WTC11 (cell line): Measurements from ENCODE around the gene UBL7. TPM values are rescaled to one million over a fixed set of nuclear protein-coding genes. Genes with fewer than 3 reads are reported as not detected.

Experiments
- ATAC-seq: fragments of 200-7000 bp; cut with Tn5 transposase; 2 replicates; pipeline ENCODE4 v1.10.0; 2021; ENCODE audit warnings: mild to moderate bottlenecking, moderate library complexity
- CTCF ChIA-PET: fragments of 300-600 bp; sonication (Branson Sonifier 250); formaldehyde crosslinking; loops from one replicate; lab custom pipeline; 2021; ENCODE audit warnings: antibody characterized with exemption; lab: Charles Lee
- POLR2A ChIA-PET: fragments of 350-600 bp; sonication (Branson Sonifier 250); formaldehyde crosslinking; loops from one replicate; lab custom pipeline; 2021; ENCODE audit warnings: antibody characterized with exemption; lab: Charles Lee
- DNase-seq: peaks from one replicate; pipeline ENCODE4 v3.0.0; 2021; ENCODE audit warnings: low spot score
- H3K27ac Mint-ChIP-seq: 2 replicates; pipeline ENCODE4 v1.8.0; 2021; ENCODE audit warnings: mixed read lengths
- H3K27me3 Mint-ChIP-seq: 2 replicates; pipeline ENCODE4 v1.8.0; 2021; ENCODE audit warnings: low read depth, mild to moderate bottlenecking, moderate library complexity, mixed read lengths
- H3K36me3 Mint-ChIP-seq: 2 replicates; pipeline ENCODE4 v1.8.0; 2021; ENCODE audit warnings: mixed read lengths
- H3K4me1 Mint-ChIP-seq: 2 replicates; pipeline ENCODE4 v1.8.0; 2022; ENCODE audit warnings: mixed read lengths
- H3K4me3 Mint-ChIP-seq: 2 replicates; pipeline ENCODE4 v1.8.0; 2021; ENCODE audit warnings: mild to moderate bottlenecking, moderate library complexity, mixed read lengths
- H3K9me3 Mint-ChIP-seq: 2 replicates; pipeline ENCODE4 v1.8.0; 2021; ENCODE audit warnings: mixed read lengths
- CBFB ChIP-seq: sonication (generic); formaldehyde crosslinking; IDR thresholded peaks from 2 replicates; pipeline ENCODE4 v1.8.1; 2022; ENCODE audit warnings: mild to moderate bottlenecking, low read depth, missing genetic modification reagents
- CREM ChIP-seq: sonication (generic); formaldehyde crosslinking; IDR thresholded peaks from 2 replicates; pipeline ENCODE4 v1.8.1; 2022; ENCODE audit warnings: mild to moderate bottlenecking, missing genetic modification reagents, moderate library complexity
- ELF4 ChIP-seq: sonication (generic); formaldehyde crosslinking; IDR thresholded peaks from 2 replicates; pipeline ENCODE4 v1.8.1; 2022; ENCODE audit warnings: low read depth, mild to moderate bottlenecking, moderate library complexity, missing genetic modification reagents
- ETV6 ChIP-seq: sonication (generic); formaldehyde crosslinking; IDR thresholded peaks from 2 replicates; pipeline ENCODE4 v1.8.1; 2022; ENCODE audit warnings: mild to moderate bottlenecking, missing genetic modification reagents
- FOXP1 ChIP-seq: sonication (generic); formaldehyde crosslinking; IDR thresholded peaks from 2 replicates; pipeline ENCODE4 v1.8.0; 2022; ENCODE audit warnings: missing genetic modification reagents, mild to moderate bottlenecking, moderate library complexity, borderline replicate concordance
- GABPB1 ChIP-seq: sonication (generic); formaldehyde crosslinking; IDR thresholded peaks from 2 replicates; pipeline ENCODE4 v1.8.1; 2023; ENCODE audit warnings: mild to moderate bottlenecking, missing genetic modification reagents
- GTF2I ChIP-seq: fragments of 250-450 bp; sonication (Bioruptor Pico); conservative IDR thresholded peaks from 2 replicates; pipeline ENCODE4 v1.4.0; 2021; ENCODE audit warnings: mild to moderate bottlenecking
- HMGA2 ChIP-seq: fragments of 250-450 bp; sonication (Bioruptor Pico); IDR thresholded peaks from 2 replicates; pipeline ENCODE4 v1.4.0; 2021; ENCODE audit warnings: mild to moderate bottlenecking, moderate library complexity
- JUN ChIP-seq: sonication (generic); formaldehyde crosslinking; IDR thresholded peaks from 2 replicates; pipeline ENCODE4 v1.8.0; 2023; ENCODE audit warnings: mild to moderate bottlenecking, missing genetic modification reagents
- KAT7 ChIP-seq: sonication (generic); formaldehyde crosslinking; IDR thresholded peaks from 2 replicates; pipeline ENCODE4 v1.8.1; 2023; ENCODE audit warnings: missing genetic modification reagents, mild to moderate bottlenecking, borderline replicate concordance
- NFATC4 ChIP-seq: fragments of 250-450 bp; sonication (Bioruptor Pico); IDR thresholded peaks from 2 replicates; pipeline ENCODE4 v1.9.0; 2021; ENCODE audit warnings: mild to moderate bottlenecking
- SMAD4 ChIP-seq: sonication (generic); formaldehyde crosslinking; IDR thresholded peaks from 2 replicates; pipeline ENCODE4 v1.8.0; 2022; ENCODE audit warnings: mild to moderate bottlenecking, missing genetic modification reagents
- SP1 ChIP-seq: sonication (generic); formaldehyde crosslinking; conservative IDR thresholded peaks from 2 replicates; pipeline ENCODE4 v1.8.1; 2022; ENCODE audit warnings: missing genetic modification reagents
- TCF7 ChIP-seq: sonication (generic); formaldehyde crosslinking; IDR thresholded peaks from 2 replicates; pipeline ENCODE4 v1.8.0; 2022; ENCODE audit warnings: mild to moderate bottlenecking, low read depth, missing genetic modification reagents, moderate library complexity
- ZNF232 ChIP-seq: sonication (generic); formaldehyde crosslinking; IDR thresholded peaks from 2 replicates; pipeline ENCODE4 v1.8.0; 2022; ENCODE audit warnings: mild to moderate bottlenecking, missing genetic modification reagents
- ZNF317 ChIP-seq: sonication (generic); formaldehyde crosslinking; IDR thresholded peaks from 2 replicates; pipeline ENCODE4 v1.8.1; 2023; ENCODE audit warnings: low read depth, mild to moderate bottlenecking, moderate library complexity, missing genetic modification reagents, borderline replicate concordance
- ZNF416 ChIP-seq: fragments of 250-450 bp; sonication (Bioruptor Pico); IDR thresholded peaks from 2 replicates; pipeline ENCODE4 v1.9.0; 2021; ENCODE audit warnings: mild to moderate bottlenecking, inconsistent platforms
- total RNA-seq: library from RNA; stranded (reverse); gene quantifications from 3 replicates; pipeline ENCODE4 v1.2.3, GENCODE V29; 2021
- TF ChIP-seq, protein P1 (sequence below): sonication (generic); formaldehyde crosslinking; IDR thresholded peaks from 2 replicates; pipeline ENCODE4 v1.8.0; 2022; ENCODE audit warnings: mild to moderate bottlenecking, missing genetic modification reagents
- TF ChIP-seq, protein P2 (sequence below): sonication (generic); formaldehyde crosslinking; IDR thresholded peaks from 2 replicates; pipeline ENCODE4 v1.8.1; 2022; ENCODE audit warnings: low read depth, mild to moderate bottlenecking, moderate library complexity, missing genetic modification reagents, borderline replicate concordance
- TF ChIP-seq, protein P3 (sequence below): sonication (generic); formaldehyde crosslinking; IDR thresholded peaks from 2 replicates; pipeline ENCODE4 v1.8.1; 2023; ENCODE audit warnings: mild to moderate bottlenecking, moderate library complexity, missing genetic modification reagents
- TF ChIP-seq, protein P4 (sequence below): sonication (generic); formaldehyde crosslinking; IDR thresholded peaks from 2 replicates; pipeline ENCODE4 v1.8.0; 2023; ENCODE audit warnings: missing genetic modification reagents, mild to moderate bottlenecking, borderline replicate concordance
- TF ChIP-seq, protein P5 (sequence below): sonication (generic); formaldehyde crosslinking; IDR thresholded peaks from 2 replicates; pipeline ENCODE4 v1.8.1; 2022; ENCODE audit warnings: mild to moderate bottlenecking, moderate library complexity, missing genetic modification reagents
- TF ChIP-seq, protein P6 (sequence below): sonication (generic); formaldehyde crosslinking; IDR thresholded peaks from 2 replicates; pipeline ENCODE4 v1.8.1; 2023; ENCODE audit warnings: mild to moderate bottlenecking, missing genetic modification reagents, moderate library complexity
- TF ChIP-seq, protein P7 (sequence below): sonication (generic); formaldehyde crosslinking; IDR thresholded peaks from 2 replicates; pipeline ENCODE4 v1.8.1; 2023; ENCODE audit warnings: mild to moderate bottlenecking, missing genetic modification reagents

The UBL7 gene
- total RNA-seq, 1 experiment from 2014 or later, result 70.1 TPM

DNA sequence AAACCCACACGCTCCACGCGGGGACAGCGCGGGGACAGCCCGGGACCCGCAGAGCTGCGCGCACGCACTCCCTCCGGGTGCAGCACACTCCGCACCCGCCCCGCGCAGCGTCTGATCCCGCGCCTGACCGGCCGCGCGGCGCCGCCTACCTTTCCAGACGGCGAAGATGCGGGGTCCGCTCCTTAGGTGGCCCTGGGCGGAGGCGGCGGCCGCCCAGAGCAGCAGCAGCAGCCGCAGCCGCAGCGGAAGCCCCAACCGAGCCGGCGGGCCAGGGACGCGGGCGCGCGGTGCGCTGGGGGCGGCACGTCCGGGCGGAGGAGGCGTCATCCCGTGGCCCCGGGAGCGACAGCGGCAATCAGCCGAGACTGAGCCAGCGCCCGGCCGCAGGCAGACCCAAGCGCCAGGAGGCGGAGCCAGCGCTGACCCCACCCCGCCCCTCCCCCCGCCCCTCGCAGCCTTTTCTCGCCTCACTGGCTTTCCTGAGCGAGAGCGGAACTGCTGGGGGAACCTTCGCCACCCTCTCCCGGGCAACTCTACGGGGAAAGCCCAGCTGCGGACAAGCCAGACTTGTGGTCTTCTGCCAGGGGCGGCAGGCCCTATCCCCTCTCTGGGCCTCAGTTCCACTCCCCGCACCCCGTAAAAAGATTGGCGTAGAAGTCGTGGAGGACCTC lies 27.2 kb downstream of the UBL7 start, which contains the start of gene SEMA7A:
Gene SEMA7A, minus strand, starts transcription at position 367 of the 671 bp plus-strand sequence. Its CDS starts 40 bp downstream, at position 327.
- H3K36me3 Mint-ChIP-seq, result no peaks in the 10 kb centered on the region
- DNase-seq, result peak; percentile 81
- peak within 1 kb of the TSS; percentile 53; the same call in 1 of the 2 replicates for H3K27ac Mint-ChIP-seq
- peaks cover 32% of the 10 kb centered on the region for H3K27me3 Mint-ChIP-seq
- ChIA-PET POLR2A (interaction anchor here (1.2 to 1.9 kb wide), 2 partner anchors 25 to 49 kb away, joined by 5 to 7 read pairs; no protein-coding TSS in a partner anchor), CTCF (interaction anchor here (0.5 to 11.8 kb wide), 12 partner anchors 14 to 1250 kb away, joined by 3 to 136 read pairs (median 4); partner anchors contain the start of gene UBL7)
- H3K4me1 Mint-ChIP-seq, result peaks cover 46% of the 10 kb centered on the region
- peak; percentile 80 for ATAC-seq
- peak within 1 kb of the TSS; percentile 69 for H3K4me3 Mint-ChIP-seq
- no peaks in the 10 kb centered on the region for H3K9me3 Mint-ChIP-seq
- TF ChIP-seq ZNF317 (CRISPR knock-in tag), result 0 out of 2 replicates have a peak, but pooled peaks have one; percentile 32
- TF ChIP-seq JUN (CRISPR knock-in tag), result peak; percentile 14; the same call in 1 of the 2 replicates
- TF ChIP-seq KAT7 (CRISPR knock-in tag), result 0 out of 2 replicates have a peak, but pooled peaks have one; percentile 70
- TF ChIP-seq TCF7, result no peak
- no peak for TF ChIP-seq SMAD4 (CRISPR knock-in tag)
- TF ChIP-seq GABPB1 (CRISPR knock-in tag), result no peak; the same call in 1 of the 2 replicates
- TF ChIP-seq SP1, result peak; percentile 69
- TF ChIP-seq, protein P1, sequence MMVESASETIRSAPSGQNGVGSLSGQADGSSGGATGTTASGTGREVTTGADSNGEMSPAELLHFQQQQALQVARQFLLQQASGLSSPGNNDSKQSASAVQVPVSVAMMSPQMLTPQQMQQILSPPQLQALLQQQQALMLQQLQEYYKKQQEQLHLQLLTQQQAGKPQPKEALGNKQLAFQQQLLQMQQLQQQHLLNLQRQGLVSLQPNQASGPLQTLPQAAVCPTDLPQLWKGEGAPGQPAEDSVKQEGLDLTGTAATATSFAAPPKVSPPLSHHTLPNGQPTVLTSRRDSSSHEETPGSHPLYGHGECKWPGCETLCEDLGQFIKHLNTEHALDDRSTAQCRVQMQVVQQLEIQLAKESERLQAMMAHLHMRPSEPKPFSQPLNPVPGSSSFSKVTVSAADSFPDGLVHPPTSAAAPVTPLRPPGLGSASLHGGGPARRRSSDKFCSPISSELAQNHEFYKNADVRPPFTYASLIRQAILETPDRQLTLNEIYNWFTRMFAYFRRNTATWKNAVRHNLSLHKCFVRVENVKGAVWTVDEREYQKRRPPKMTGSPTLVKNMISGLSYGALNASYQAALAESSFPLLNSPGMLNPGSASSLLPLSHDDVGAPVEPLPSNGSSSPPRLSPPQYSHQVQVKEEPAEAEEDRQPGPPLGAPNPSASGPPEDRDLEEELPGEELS (CRISPR knock-in tag), result 0 out of 2 replicates have a peak, but pooled peaks have one; percentile 43
- TF ChIP-seq ELF4 (CRISPR knock-in tag), result peak; percentile 79; the same call in 1 of the 2 replicates
- no peak for TF ChIP-seq HMGA2 (CRISPR knock-in tag)
- no peak for TF ChIP-seq GTF2I
- TF ChIP-seq FOXP1 (CRISPR knock-in tag), result peak; percentile 70; the same call in 1 of the 2 replicates
- TF ChIP-seq ZNF232 (CRISPR knock-in tag), result 0 out of 2 replicates have a peak, but pooled peaks have one; percentile 68
- 0 out of 2 replicates have a peak, but pooled peaks have one; percentile 29 for TF ChIP-seq CREM (CRISPR knock-in tag)
- TF ChIP-seq, protein P2, sequence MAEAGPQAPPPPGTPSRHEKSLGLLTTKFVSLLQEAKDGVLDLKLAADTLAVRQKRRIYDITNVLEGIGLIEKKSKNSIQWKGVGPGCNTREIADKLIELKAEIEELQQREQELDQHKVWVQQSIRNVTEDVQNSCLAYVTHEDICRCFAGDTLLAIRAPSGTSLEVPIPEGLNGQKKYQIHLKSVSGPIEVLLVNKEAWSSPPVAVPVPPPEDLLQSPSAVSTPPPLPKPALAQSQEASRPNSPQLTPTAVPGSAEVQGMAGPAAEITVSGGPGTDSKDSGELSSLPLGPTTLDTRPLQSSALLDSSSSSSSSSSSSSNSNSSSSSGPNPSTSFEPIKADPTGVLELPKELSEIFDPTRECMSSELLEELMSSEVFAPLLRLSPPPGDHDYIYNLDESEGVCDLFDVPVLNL (CRISPR knock-in tag), result no peak; the same call in 1 of the 2 replicates
- TF ChIP-seq, protein P3, sequence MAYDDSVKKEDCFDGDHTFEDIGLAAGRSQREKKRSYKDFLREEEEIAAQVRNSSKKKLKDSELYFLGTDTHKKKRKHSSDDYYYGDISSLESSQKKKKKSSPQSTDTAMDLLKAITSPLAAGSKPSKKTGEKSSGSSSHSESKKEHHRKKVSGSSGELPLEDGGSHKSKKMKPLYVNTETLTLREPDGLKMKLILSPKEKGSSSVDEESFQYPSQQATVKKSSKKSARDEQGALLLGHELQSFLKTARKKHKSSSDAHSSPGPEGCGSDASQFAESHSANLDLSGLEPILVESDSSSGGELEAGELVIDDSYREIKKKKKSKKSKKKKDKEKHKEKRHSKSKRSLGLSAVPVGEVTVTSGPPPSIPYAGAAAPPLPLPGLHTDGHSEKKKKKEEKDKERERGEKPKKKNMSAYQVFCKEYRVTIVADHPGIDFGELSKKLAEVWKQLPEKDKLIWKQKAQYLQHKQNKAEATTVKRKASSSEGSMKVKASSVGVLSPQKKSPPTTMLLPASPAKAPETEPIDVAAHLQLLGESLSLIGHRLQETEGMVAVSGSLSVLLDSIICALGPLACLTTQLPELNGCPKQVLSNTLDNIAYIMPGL (CRISPR knock-in tag), result peak; percentile 92
- TF ChIP-seq ZNF416 (CRISPR knock-in tag), result no peak
- TF ChIP-seq, protein P4, sequence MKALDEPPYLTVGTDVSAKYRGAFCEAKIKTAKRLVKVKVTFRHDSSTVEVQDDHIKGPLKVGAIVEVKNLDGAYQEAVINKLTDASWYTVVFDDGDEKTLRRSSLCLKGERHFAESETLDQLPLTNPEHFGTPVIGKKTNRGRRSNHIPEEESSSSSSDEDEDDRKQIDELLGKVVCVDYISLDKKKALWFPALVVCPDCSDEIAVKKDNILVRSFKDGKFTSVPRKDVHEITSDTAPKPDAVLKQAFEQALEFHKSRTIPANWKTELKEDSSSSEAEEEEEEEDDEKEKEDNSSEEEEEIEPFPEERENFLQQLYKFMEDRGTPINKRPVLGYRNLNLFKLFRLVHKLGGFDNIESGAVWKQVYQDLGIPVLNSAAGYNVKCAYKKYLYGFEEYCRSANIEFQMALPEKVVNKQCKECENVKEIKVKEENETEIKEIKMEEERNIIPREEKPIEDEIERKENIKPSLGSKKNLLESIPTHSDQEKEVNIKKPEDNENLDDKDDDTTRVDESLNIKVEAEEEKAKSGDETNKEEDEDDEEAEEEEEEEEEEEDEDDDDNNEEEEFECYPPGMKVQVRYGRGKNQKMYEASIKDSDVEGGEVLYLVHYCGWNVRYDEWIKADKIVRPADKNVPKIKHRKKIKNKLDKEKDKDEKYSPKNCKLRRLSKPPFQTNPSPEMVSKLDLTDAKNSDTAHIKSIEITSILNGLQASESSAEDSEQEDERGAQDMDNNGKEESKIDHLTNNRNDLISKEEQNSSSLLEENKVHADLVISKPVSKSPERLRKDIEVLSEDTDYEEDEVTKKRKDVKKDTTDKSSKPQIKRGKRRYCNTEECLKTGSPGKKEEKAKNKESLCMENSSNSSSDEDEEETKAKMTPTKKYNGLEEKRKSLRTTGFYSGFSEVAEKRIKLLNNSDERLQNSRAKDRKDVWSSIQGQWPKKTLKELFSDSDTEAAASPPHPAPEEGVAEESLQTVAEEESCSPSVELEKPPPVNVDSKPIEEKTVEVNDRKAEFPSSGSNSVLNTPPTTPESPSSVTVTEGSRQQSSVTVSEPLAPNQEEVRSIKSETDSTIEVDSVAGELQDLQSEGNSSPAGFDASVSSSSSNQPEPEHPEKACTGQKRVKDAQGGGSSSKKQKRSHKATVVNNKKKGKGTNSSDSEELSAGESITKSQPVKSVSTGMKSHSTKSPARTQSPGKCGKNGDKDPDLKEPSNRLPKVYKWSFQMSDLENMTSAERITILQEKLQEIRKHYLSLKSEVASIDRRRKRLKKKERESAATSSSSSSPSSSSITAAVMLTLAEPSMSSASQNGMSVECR, result peak; percentile 85; the same call in 1 of the 2 replicates
- TF ChIP-seq, protein P5, sequence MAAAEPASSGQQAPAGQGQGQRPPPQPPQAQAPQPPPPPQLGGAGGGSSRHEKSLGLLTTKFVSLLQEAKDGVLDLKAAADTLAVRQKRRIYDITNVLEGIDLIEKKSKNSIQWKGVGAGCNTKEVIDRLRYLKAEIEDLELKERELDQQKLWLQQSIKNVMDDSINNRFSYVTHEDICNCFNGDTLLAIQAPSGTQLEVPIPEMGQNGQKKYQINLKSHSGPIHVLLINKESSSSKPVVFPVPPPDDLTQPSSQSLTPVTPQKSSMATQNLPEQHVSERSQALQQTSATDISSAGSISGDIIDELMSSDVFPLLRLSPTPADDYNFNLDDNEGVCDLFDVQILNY (CRISPR knock-in tag), result peak; percentile 82; the same call in 1 of the 2 replicates
- TF ChIP-seq, protein P6, sequence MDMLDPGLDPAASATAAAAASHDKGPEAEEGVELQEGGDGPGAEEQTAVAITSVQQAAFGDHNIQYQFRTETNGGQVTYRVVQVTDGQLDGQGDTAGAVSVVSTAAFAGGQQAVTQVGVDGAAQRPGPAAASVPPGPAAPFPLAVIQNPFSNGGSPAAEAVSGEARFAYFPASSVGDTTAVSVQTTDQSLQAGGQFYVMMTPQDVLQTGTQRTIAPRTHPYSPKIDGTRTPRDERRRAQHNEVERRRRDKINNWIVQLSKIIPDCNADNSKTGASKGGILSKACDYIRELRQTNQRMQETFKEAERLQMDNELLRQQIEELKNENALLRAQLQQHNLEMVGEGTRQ, result 0 out of 2 replicates have a peak, but pooled peaks have one; percentile 32
- no peak for TF ChIP-seq NFATC4 (CRISPR knock-in tag)
- TF ChIP-seq, protein P7, sequence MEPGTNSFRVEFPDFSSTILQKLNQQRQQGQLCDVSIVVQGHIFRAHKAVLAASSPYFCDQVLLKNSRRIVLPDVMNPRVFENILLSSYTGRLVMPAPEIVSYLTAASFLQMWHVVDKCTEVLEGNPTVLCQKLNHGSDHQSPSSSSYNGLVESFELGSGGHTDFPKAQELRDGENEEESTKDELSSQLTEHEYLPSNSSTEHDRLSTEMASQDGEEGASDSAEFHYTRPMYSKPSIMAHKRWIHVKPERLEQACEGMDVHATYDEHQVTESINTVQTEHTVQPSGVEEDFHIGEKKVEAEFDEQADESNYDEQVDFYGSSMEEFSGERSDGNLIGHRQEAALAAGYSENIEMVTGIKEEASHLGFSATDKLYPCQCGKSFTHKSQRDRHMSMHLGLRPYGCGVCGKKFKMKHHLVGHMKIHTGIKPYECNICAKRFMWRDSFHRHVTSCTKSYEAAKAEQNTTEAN (CRISPR knock-in tag), result no peak
- peak; percentile 87 for TF ChIP-seq ETV6 (CRISPR knock-in tag)
- 0 out of 2 replicates have a peak, but pooled peaks have one; percentile 14 for TF ChIP-seq CBFB (CRISPR knock-in tag)
